GM06990 (cell line): Measurements from ENCODE around the gene MRC2.

Source experiments
- DNase-seq: peaks from one replicate; pipeline ENCODE4 v3.0.0-alpha.2; 2011; ENCODE audit not compliant: insufficient read length; ENCODE audit errors: extremely low read depth
- H3K27me3 ChIP-seq: replicated peaks from 2 replicates; pipeline ENCODE4 v1.6.0; 2011; ENCODE audit warnings: low read length; ENCODE audit not compliant: control insufficient read depth, insufficient read depth
- H3K36me3 ChIP-seq: 2 replicates; pipeline ENCODE4 v1.5.1; 2011; ENCODE audit warnings: low read length; ENCODE audit not compliant: control insufficient read depth, insufficient read depth
- H3K4me3 ChIP-seq: replicated peaks from 2 replicates; pipeline ENCODE4 v1.5.1; 2011; ENCODE audit warnings: low read depth, mild to moderate bottlenecking, control low read depth, low read length
- TF ChIP-seq, protein P1 (sequence below): IDR thresholded peaks from 2 replicates; pipeline ENCODE4 v1.5.1; 2011; ENCODE audit warnings: low read length, control low read depth, mild to moderate bottlenecking, inconsistent platforms; ENCODE audit not compliant: insufficient read depth, poor library complexity, severe bottlenecking

Gene MRC2

GRCh38 chr17:62629556-62630364 is 2.3 kb downstream of the MRC2 start:
- Histone ChIP-seq H3K27me3 (no peaks in the 10 kb centered on the region; the same call in 1 of the 2 replicates), H3K36me3 (no peaks in the 10 kb centered on the region), H3K4me3 (no peak overlapping the region)
- DNase-seq, result no peak
- TF ChIP-seq, protein P1, sequence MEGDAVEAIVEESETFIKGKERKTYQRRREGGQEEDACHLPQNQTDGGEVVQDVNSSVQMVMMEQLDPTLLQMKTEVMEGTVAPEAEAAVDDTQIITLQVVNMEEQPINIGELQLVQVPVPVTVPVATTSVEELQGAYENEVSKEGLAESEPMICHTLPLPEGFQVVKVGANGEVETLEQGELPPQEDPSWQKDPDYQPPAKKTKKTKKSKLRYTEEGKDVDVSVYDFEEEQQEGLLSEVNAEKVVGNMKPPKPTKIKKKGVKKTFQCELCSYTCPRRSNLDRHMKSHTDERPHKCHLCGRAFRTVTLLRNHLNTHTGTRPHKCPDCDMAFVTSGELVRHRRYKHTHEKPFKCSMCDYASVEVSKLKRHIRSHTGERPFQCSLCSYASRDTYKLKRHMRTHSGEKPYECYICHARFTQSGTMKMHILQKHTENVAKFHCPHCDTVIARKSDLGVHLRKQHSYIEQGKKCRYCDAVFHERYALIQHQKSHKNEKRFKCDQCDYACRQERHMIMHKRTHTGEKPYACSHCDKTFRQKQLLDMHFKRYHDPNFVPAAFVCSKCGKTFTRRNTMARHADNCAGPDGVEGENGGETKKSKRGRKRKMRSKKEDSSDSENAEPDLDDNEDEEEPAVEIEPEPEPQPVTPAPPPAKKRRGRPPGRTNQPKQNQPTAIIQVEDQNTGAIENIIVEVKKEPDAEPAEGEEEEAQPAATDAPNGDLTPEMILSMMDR, result no peak

DNA sequence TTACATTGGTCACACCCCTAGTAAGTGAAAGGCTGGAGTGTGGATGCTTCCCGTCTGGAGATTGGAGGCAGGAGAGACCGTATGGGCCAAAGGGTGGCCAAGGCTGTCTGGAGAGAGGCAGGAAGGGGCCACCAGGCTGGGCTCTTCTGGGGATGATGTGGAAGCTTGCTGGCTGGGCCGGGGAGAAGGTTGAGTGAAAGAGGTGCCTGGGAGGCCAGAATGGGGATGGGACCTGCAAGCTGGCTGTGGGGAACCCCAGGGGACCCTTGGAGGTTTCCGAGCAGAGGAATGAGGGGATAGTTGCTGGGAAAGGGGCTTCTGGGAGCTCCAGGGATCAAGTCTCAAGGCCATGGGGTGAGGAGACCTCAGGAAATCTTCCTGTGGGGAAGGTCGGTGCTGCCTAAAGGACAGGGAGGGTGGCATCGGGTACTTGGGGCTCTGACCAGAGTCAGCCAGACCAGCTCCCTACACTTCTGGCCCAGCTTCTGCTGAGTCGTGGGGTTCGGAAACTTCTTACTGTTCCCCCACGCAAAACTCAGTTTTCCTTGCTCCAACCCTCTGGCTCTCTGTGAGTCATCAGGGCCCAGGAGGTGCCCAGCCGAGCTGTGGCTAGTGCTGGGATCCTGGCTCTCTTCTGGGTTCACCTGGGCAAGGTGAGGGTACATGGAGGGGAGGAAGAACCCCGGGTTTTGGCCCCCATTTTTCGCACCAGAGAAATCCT is 3.1 kb downstream of the MRC2 start:
- no peaks in the 10 kb centered on the region; the same call in 1 of the 2 replicates for H3K27me3 ChIP-seq
- no peaks in the 10 kb centered on the region for H3K36me3 ChIP-seq
- TF ChIP-seq, protein P1, result no peak
- no peak overlapping the region for H3K4me3 ChIP-seq
- no peak for DNase-seq

GRCh38 chr17:62631086-62631935 is 3.8 kb downstream of the MRC2 start:
- DNase-seq, result no peak
- TF ChIP-seq, protein P1, result no peak
- H3K4me3 ChIP-seq, result no peak overlapping the region
- no peaks in the 10 kb centered on the region for H3K36me3 ChIP-seq
- H3K27me3 ChIP-seq, result no peaks in the 10 kb centered on the region; the same call in 1 of the 2 replicates

DNA sequence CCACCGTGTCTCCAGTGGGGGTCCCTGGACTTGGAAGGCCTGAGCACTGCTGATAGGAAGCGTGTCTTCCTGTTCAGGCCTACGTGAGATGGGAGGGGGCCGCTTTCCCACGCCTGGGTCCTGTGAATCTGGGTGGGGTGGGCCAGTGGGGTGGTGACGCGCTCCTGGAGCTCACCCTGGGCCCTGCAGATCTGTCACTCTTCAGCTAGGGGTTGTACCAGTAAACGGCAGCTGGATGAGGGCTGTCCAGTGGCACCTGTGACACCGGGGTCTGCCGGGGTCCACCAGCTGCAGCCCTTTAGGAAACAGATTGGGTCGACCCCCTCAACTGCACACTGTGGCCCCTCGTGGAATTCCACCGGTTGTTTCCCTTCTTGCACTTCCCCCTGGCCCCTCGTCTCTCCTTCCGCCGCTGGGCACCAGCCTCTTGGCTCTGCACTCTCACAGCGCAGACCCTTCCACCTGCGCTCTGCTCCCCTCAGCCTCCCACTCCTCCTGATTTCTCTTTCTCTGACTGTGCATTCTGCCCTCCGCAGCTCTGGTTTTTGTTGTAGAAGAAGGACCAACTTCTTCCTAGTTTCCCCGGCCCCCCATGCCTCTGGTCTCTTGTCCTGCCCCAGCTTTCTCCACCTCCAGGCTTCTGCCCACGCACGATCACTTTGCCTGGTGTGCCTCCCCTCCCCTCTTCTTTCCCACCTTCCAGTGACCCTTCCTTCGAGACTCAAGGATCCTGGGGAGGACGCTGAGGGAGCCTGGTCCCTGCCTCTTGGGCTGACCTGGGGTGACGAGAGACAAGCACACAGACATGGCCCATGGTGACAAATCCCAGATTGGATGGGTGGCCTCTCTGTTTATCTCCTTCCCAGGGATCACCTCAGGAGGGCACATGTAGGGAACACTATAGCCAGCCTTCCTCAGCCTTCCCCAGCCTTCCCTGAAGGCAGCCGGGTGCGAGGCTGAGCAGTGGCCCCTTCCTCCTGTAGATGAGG is 4.8 kb downstream of the MRC2 start:
- TF ChIP-seq, protein P1, result no peak
- H3K36me3 ChIP-seq, result no peaks in the 10 kb centered on the region
- DNase-seq, result no peak

GRCh38 chr17:62637809-62638208 is 10.3 kb downstream of the MRC2 start:
- H3K36me3 ChIP-seq, result no peaks in the 10 kb centered on the region
- no peak for DNase-seq
- H3K27me3 ChIP-seq, result no peaks in the 10 kb centered on the region

More for the DNA sequence above, 4.8 kb downstream of the MRC2 start:
- no peaks in the 10 kb centered on the region; the same call in 1 of the 2 replicates for H3K27me3 ChIP-seq
- H3K4me3 ChIP-seq, result no peak overlapping the region

More at GRCh38 chr17:62637809-62638208, 10.3 kb downstream of the MRC2 start:
- H3K4me3 ChIP-seq, result no peak overlapping the region
- TF ChIP-seq, protein P1, result no peak
